NCI-H1930 (cell line): ENCODE measurements around the gene PBLD.

Source experiments
- DNase-seq, 2 experiments: peaks; one replicate each; lab custom pipeline; 2025; lab: John Stamatoyannopoulos, UW

Gene PBLD

GRCh38 chr10:68233046-68233445 is 99.7 kb downstream of the PBLD start:
- DNase-seq, result no peak
